ENCODE data around the gene SCNN1B.

SCNN1B gene

GRCh38 chr16:23369416-23369815 is 67.3 kb downstream of the SCNN1B start:
- H3K9me3 Mint-ChIP-seq: no peaks in the 10 kb centered on the region
- H3K4me3 Mint-ChIP-seq: no peak overlapping the region
- peaks cover 10% of the 10 kb centered on the region for H3K4me1 Mint-ChIP-seq
- H3K27ac Mint-ChIP-seq: no peak overlapping the region
- H3K27me3 Mint-ChIP-seq (ENCODE audit: low read depth, poor library complexity): peaks cover 28% of the 10 kb centered on the region
- no peak for DNase-seq
- TF ChIP-seq CTCF (IDR thresholded peaks at IDR 0.05): no peak
- no peaks in the 10 kb centered on the region for H3K36me3 Mint-ChIP-seq (ENCODE audit: low read depth)

- Mint-ChIP-seq H3K4me1 (no peaks in the 10 kb centered on the region), H3K27me3 (ENCODE audit: low read depth, poor library complexity) (peaks cover 28% of the 10 kb centered on the region), H3K4me3 (no peak overlapping the region), H3K27ac (no peak overlapping the region), H3K36me3 (ENCODE audit: low read depth) (no peaks in the 10 kb centered on the region), H3K9me3 (no peaks in the 10 kb centered on the region)
- TF ChIP-seq CTCF (IDR thresholded peaks at IDR 0.05): no peak
- DNase-seq: no peak
Observed at GRCh38 chr16:23371368-23371767, 69.3 kb downstream of the SCNN1B start.

- H3K27me3 Mint-ChIP-seq (ENCODE audit: low read depth, poor library complexity): peaks cover 18% of the 10 kb centered on the region
- no peak overlapping the region for H3K4me3 Mint-ChIP-seq
- no peaks in the 10 kb centered on the region for H3K9me3 Mint-ChIP-seq
- H3K36me3 Mint-ChIP-seq (ENCODE audit: low read depth): no peaks in the 10 kb centered on the region
- H3K27ac Mint-ChIP-seq: no peak overlapping the region
- no peak for DNase-seq
- no peak for TF ChIP-seq CTCF (IDR thresholded peaks at IDR 0.05)
- no peaks in the 10 kb centered on the region for H3K4me1 Mint-ChIP-seq
Observed at GRCh38 chr16:23373436-23374219, 71.5 kb downstream of the SCNN1B start.

- Mint-ChIP-seq H3K4me1 (no peaks in the 10 kb centered on the region), H3K27ac (no peak overlapping the region)
Observed at GRCh38 chr16:23374721-23375510, 72.8 kb downstream of the SCNN1B start.

GRCh38 chr16:23375643-23376042 is 73.5 kb downstream of the SCNN1B start:
- H3K36me3 Mint-ChIP-seq (ENCODE audit: low read depth): no peaks in the 10 kb centered on the region
- TF ChIP-seq CTCF (IDR thresholded peaks at IDR 0.05): no peak
- no peaks in the 10 kb centered on the region for H3K9me3 Mint-ChIP-seq
- H3K27ac Mint-ChIP-seq: no peak overlapping the region
- peaks cover 8% of the 10 kb centered on the region for H3K27me3 Mint-ChIP-seq (ENCODE audit: low read depth, poor library complexity)
- H3K4me1 Mint-ChIP-seq: no peaks in the 10 kb centered on the region
- DNase-seq: no peak
- H3K4me3 Mint-ChIP-seq: no peak overlapping the region

More at GRCh38 chr16:23374721-23375510, 72.8 kb downstream of the SCNN1B start:
- no peak for DNase-seq
- H3K27me3 Mint-ChIP-seq (ENCODE audit: low read depth, poor library complexity): peaks cover 13% of the 10 kb centered on the region
- H3K9me3 Mint-ChIP-seq: no peaks in the 10 kb centered on the region
- H3K36me3 Mint-ChIP-seq (ENCODE audit: low read depth): no peaks in the 10 kb centered on the region
- no peak overlapping the region for H3K4me3 Mint-ChIP-seq
- no peak for TF ChIP-seq CTCF (IDR thresholded peaks at IDR 0.05)
